ENCODE results near the gene ABHD14A.
A peak's percentile ranks its signal among the peaks of the same experiment; 100 is the strongest.

DNA sequence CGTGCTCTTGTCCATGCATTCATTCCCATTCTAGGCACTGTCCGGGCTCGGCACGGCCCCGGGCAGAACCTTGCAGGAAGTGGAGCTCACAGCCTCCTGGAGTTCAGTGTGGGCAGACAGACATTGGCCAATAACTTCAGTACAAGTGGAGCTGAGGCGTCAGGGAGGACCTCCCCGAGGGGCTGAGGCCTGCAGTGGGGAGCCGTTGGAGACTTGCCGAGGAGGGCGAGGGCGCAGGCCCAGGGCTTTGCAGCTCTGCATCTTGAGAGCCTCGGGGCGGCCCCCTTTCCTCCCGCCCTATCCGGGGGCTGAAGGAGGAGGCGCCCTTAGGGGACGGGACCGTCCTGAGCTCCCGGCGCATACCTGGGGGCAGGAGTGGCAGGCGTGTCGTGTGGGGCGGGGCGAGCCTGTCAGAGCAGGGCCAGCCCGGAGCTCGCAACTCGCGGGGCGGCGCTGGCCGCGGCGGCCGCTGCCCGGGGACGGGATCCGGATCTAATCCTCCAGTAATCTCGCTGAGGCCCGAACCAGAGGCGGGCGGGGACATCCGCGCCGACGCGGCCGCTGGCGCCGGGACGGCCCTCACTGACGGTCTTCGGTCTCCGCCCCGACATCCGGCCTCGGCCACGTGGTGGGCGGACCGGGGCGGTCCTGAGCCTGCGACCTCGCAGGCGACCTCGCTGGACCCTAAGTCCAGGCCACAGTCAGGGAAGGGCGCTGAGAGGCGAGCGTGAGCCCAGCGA lies 8.1 kb downstream of the ABHD14A start, which contains the start of gene ACY1:
- TF ChIP-seq, protein P1, sequence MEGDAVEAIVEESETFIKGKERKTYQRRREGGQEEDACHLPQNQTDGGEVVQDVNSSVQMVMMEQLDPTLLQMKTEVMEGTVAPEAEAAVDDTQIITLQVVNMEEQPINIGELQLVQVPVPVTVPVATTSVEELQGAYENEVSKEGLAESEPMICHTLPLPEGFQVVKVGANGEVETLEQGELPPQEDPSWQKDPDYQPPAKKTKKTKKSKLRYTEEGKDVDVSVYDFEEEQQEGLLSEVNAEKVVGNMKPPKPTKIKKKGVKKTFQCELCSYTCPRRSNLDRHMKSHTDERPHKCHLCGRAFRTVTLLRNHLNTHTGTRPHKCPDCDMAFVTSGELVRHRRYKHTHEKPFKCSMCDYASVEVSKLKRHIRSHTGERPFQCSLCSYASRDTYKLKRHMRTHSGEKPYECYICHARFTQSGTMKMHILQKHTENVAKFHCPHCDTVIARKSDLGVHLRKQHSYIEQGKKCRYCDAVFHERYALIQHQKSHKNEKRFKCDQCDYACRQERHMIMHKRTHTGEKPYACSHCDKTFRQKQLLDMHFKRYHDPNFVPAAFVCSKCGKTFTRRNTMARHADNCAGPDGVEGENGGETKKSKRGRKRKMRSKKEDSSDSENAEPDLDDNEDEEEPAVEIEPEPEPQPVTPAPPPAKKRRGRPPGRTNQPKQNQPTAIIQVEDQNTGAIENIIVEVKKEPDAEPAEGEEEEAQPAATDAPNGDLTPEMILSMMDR (IDR thresholded peaks at IDR 0.05 in 8 of 11, conservative IDR thresholded peaks at IDR 0.05 in 3 of 11), result no peak
- peak; percentile 89 to 94 (median 93) for TF ChIP-seq POLR2AphosphoS5 (IDR thresholded peaks at IDR 0.05)
- TF ChIP-seq POLR2A (IDR thresholded peaks at IDR 0.05), result peak in 2 of 3 donors; percentile 36 to 58

Measured in spleen (tissue), 7 donors.